GM10266 (cell line): ENCODE data around the gene RARG.

ENCODE experiments used
- DNase-seq: peaks from one replicate; pipeline ENCODE4 v3.0.0; 2012; ENCODE audit errors: extremely low spot score
- CTCF ChIP-seq: IDR thresholded peaks from 2 replicates; pipeline ENCODE4 v1.5.1; 2012; ENCODE audit warnings: mild to moderate bottlenecking, low read depth; ENCODE audit not compliant: control insufficient read depth, insufficient read depth; ENCODE audit errors: missing control alignments

The RARG gene

GRCh38 chr12:53255996-53256395, 24.0 kb upstream of the RARG start:
- peak; percentile 52 for DNase-seq
- no peak for TF ChIP-seq CTCF

GRCh38 chr12:53254816-53255545, 23.0 kb upstream of the RARG start:
- no peak for TF ChIP-seq CTCF
- no peak for DNase-seq

- no peak for TF ChIP-seq CTCF
- no peak for DNase-seq
Measured at GRCh38 chr12:53253298-53253697, 21.3 kb upstream of the RARG start.

GRCh38 chr12:53252349-53252916, 20.4 kb upstream of the RARG start:
- no peak for TF ChIP-seq CTCF
- no peak for DNase-seq

- peak; percentile 91 for DNase-seq
- TF ChIP-seq CTCF, result peak; percentile 72
Measured at GRCh38 chr12:53251477-53252348, 19.7 kb upstream of the RARG start.

- DNase-seq, result no peak
- no peak for TF ChIP-seq CTCF
Measured at GRCh38 chr12:53245286-53245685, 13.3 kb upstream of the RARG start.
